HUDEP-2 (cell line): ENCODE data around the gene UBE2R2.
"Not testable (repeated sequence)": the region's sequence is repeated elsewhere in the genome, so short reads cannot be mapped to it uniquely, and the experiment has no call there.

Source experiments
- DNase-seq, 76 experiments: peaks; one replicate each; lab custom pipeline; 2025; ENCODE audit not compliant: unreplicated experiment in 76 of 76; lab: John Stamatoyannopoulos, UW

Gene UBE2R2

GRCh38 chr9:33798545-33798944 is 18.4 kb upstream of the UBE2R2 start:
- DNase-seq, result no peak

DNA sequence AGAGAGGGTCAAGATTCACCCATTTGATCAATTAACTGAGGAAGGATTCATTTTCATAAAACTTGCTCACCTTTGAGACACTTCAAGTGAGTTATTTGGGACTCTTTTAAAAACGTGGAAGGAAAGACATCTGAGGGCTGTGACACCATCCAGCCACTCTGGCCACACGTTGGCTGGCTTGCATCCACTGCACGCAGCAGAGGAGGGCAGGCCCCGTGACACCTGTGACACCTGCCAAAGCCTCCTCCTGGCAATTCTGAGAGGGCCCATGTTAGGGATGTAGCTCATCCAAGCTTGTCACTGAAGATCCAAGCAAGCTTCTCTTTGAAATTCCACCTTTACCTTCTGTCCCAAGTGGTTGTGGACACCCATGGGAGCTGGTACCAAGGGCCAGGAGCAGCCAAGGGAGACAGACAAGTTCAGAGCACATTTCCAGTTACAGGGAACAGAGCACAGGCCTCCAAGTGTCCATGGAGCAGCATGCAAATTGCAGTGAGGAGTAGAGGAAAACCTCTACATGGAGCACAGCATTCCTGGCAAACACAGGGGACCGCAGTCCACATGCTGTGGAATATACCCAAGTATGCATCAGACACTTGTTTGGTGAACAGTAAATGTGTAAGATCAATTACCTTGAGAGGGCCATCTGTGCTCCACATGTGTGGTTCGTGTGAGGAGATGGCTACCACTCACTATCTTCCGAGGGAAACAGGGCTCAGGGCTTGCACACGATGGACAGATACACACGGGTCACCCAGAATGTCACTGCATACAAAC is 16.8 kb upstream of the UBE2R2 start:
- DNase-seq, result no peak

GRCh38 chr9:33800886-33801285 is 16.1 kb upstream of the UBE2R2 start:
- DNase-seq, result no peak

DNA sequence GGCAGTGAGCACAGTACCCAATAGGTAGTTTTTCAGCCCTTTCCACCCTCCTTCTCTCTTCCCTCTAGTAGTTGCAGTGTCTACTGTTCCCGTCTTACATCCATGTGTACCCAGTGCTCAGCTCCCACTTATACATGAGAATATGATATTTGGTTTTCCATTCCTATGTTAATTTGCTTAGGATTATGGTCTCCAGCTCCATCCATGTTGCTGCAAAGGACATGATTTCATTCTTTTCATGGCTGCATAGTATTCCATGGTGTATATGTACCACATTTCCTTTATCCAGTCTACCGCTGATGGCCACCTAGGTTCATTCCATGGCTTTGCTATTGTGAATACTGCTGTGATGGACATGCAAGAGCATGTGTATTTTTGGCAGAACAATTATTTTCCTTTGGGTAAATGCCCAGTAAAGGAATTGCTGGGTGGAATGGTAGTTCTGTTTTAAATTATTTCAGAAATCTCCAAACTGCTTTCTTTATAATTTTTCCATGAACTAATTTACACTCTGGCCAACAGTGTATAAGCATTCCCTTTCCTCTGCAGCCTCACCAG is 14.9 kb upstream of the UBE2R2 start:
- not testable (repeated sequence) for DNase-seq

DNA sequence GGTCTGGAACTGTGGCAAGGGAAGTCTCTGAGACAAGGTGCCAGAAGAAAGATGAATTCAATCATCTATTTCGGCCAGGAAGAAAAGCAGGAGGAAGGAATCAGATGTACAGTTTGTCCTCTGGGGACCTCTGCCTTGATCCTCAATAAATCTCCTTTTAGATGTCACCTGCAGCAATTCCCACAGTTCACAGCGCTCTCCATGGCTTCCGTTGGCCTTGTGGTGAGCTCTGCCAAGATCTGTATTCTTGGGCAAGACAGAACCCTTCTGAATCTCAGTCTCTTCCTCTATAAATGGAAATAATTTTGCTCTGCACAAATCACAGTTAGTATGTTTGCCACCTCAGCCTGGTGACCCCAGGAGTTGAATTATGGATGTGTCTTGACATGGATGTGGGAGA is 12.8 kb upstream of the UBE2R2 start:
- DNase-seq, result not testable (repeated sequence)

DNA sequence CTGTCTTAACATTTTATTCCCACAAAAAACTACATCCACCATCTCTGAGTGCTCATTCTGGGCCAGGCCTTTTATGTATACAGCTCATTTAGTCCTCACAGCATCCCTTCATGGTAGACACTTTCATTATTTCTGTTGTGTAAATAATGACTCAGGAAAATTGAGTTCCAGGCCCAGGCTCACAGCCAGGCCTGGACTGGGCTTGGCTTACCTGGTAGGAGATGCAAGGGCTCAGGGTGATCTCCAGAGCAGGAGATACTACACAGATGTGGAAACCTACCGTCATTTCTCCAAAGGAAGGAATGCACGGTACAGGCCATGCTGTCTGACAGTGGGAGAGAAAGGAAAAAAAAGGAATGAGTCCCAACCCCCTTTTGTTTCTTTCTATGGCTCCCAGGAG is 9.8 kb upstream of the UBE2R2 start:
- DNase-seq, result not testable (repeated sequence)

GRCh38 chr9:33808979-33809322 is 8.0 kb upstream of the UBE2R2 start:
- not testable (repeated sequence) for DNase-seq

DNA sequence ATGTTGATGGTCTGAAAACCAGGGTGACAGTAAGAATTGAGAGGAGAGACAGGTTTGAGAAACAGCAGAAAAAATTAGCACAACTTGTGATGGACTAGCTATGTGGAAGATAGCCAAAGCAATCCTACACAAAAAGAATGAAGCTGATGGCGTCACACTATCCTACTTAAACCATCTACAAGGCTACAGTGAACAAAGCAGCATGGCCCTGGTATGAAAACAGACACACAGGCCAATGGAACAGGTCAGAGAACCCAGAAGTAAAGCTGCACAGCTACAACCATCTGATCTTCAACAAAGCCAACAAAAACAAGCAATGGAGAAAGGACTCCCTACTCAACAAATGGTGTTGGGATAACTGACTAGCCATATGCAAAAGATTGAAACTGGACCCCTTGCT is 7.5 kb upstream of the UBE2R2 start:
- DNase-seq, result no peak

GRCh38 chr9:33813712-33814641 is 3.0 kb upstream of the UBE2R2 start:
- peak in 15 of 76 experiments; percentile 2 to 43 (median 20) for DNase-seq

GRCh38 chr9:33815781-33816180 is 1.2 kb upstream of the UBE2R2 start:
- DNase-seq, result no peak

DNA sequence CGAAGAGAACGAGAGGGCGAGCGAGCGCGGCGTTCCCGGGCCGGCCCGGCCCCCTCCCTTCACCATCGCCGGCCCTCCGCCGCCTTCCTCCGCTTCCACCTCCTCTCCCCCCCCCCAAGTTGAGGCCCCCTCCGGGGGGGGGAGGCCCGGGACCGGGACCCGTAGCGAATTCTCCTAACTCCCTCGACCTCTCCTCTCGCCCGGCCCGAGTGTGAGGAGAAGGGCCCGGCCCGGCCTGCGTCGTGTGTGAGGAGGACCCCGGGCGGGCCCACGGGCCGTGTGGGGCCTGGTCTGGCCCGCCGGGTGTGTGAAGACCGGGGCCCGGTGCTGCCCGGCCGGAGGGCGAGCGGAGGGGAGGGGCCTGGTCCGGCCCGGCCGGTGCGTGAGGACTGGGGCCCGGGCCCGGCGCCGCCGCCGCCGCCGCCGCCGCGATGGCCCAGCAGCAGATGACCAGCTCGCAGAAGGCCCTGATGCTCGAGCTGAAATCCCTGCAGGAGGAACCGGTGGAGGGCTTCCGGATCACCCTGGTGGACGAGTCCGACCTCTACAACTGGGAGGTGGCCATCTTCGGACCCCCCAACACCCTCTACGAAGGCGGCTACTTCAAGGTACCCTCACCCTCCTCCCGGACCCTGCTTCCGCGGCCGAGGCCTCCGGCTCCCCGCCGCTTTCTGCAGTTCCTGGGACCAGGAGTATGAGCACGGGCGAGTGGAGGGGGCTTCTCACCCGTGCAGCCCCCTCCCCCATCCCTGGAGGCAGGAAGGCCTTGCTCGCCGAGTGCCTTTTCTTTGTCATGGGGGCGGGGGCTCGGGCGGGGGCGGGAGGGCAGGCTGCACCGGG is 587 bp downstream of the UBE2R2 start:
- DNase-seq, result peak in 48 of 76 experiments; percentile 6 to 61 (median 34)

- peak in 11 of 76 experiments; percentile 2 to 39 (median 15) for DNase-seq
Observed at GRCh38 chr9:33818167-33818846, 1.3 kb downstream of the UBE2R2 start.

- peak in 1 of 76 experiments; percentile 2 for DNase-seq
Observed at GRCh38 chr9:33818847-33819500, 2.0 kb downstream of the UBE2R2 start.

GRCh38 chr9:33820231-33820745 is 3.3 kb downstream of the UBE2R2 start:
- DNase-seq, result no peak

- DNase-seq, result no peak
Observed at GRCh38 chr9:33823801-33824200, 6.8 kb downstream of the UBE2R2 start.

DNA sequence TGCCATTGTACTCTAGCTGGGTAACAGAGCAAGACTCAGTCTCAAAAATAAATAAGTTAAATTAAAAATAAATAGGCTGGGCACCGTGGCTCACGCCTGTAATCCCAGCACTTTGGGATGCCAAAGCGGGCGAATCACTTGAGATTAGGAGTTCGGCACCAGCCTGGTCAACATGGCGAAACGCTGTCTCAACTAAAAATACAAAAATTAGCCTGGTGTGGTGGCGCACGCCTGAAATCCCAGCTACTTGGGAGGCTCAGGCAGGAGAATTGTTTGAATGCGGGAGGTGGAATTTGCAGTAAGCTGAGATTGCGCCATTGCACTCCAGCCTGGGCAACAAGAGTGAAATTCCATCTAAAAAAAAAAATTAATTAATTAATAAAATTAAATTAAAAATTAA is 10.3 kb downstream of the UBE2R2 start:
- DNase-seq, result not testable (repeated sequence)

DNA sequence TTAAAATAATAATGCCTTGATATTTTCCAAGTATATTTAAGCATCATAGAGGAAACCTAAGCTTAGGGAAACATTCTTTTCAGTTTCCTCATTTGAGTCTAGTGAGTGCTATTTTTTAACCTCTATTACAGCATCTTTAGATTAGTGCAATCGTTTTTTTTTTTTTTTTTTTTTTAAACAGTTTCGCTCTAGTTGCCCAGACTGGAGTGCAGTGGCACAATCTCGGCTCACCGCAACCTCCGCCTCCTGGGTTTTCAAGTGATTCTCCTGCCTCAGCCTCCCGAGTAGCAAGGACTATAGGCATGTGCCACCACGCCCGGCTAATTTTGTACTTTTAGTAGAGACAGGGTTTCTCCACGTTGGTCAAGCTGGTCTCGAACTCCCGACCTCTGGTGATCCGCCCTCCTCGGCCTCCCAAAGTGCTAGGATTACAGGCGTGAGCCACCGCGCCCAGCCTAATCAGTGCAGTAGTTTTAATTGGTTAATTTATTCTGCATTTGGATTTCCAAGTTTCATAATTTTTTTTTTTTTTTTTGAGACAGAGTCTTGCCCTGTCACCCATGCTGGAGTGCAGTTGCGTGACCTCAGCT is 12.8 kb downstream of the UBE2R2 start:
- not testable (repeated sequence) for DNase-seq

GRCh38 chr9:33835625-33836260 is 18.8 kb downstream of the UBE2R2 start:
- DNase-seq, result no peak
